Upper lobe of left lung (tissue), 4 donors: ENCODE results near the gene DMGDH.

Experiments used
- EP300 ChIP-seq, 4 donors: sonication (generic); formaldehyde crosslinking; IDR thresholded peaks; one replicate each; pipeline ENCODE4 v1.5.1; 2017; ENCODE audit warnings: antibody characterized with exemption in 4 of 4, control low read depth in 2 of 4
- POLR2A ChIP-seq, 4 donors: fragments of 450-650 bp; IDR thresholded peaks; one replicate each; pipeline ENCODE4 v1.5.1; 2016 to 2017; ENCODE audit warnings: antibody characterized with exemption in 4 of 4, mild to moderate bottlenecking in 2 of 4
- POLR2AphosphoS5 ChIP-seq, 2 donors: sonication (generic); formaldehyde crosslinking; IDR thresholded peaks; one replicate each; pipeline ENCODE4 v1.5.1; 2017; ENCODE audit warnings: antibody characterized with exemption in 2 of 2
- TF ChIP-seq, protein P1 (sequence below), 6 experiments: fragments of 450-650 bp in 4 of 6; fragments of 200-600 bp in 2 of 6; sonication (generic) in 2 of 6; IDR thresholded peaks; one replicate each; pipeline ENCODE4 v1.5.1; 2016 to 2019; ENCODE audit warnings: antibody characterized with exemption in 6 of 6

DNA sequence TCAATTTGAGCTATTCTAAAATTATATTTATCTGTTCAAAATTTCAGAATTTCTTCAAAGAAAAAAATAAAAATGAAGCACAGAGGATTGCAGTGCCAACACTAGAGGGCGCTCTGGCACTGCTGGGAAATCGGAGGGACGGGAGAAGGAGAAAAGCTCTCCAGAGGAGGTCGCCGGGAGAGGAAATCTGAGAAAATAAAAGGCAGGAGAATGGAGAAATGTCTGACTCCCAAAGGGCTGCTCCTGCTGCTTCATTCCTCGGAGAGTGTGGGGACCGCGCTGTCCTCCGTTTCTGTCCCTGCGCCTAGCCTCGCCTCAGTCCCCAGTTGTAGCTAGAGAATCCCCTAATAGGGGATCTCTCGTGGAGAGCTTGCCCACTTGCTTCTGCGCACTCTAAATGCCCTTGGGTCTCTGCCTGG is 44.4 kb downstream of the DMGDH start:
- TF ChIP-seq EP300 (IDR thresholded peaks at IDR 0.05) = no peak
- TF ChIP-seq, protein P1, sequence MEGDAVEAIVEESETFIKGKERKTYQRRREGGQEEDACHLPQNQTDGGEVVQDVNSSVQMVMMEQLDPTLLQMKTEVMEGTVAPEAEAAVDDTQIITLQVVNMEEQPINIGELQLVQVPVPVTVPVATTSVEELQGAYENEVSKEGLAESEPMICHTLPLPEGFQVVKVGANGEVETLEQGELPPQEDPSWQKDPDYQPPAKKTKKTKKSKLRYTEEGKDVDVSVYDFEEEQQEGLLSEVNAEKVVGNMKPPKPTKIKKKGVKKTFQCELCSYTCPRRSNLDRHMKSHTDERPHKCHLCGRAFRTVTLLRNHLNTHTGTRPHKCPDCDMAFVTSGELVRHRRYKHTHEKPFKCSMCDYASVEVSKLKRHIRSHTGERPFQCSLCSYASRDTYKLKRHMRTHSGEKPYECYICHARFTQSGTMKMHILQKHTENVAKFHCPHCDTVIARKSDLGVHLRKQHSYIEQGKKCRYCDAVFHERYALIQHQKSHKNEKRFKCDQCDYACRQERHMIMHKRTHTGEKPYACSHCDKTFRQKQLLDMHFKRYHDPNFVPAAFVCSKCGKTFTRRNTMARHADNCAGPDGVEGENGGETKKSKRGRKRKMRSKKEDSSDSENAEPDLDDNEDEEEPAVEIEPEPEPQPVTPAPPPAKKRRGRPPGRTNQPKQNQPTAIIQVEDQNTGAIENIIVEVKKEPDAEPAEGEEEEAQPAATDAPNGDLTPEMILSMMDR (IDR thresholded peaks at IDR 0.05) = peak; percentile 45 to 80 (median 74)
- TF ChIP-seq POLR2A (IDR thresholded peaks at IDR 0.05) = no peak
- no peak for TF ChIP-seq POLR2AphosphoS5 (IDR thresholded peaks at IDR 0.05)
